ENCODE data around the gene TIMP1. TPM values are rescaled to one million over a fixed set of nuclear protein-coding genes. Genes with fewer than 3 reads are reported as not detected.

The TIMP1 gene
- total RNA-seq, 1 donor from 2014 or later: 241 TPM

DNA sequence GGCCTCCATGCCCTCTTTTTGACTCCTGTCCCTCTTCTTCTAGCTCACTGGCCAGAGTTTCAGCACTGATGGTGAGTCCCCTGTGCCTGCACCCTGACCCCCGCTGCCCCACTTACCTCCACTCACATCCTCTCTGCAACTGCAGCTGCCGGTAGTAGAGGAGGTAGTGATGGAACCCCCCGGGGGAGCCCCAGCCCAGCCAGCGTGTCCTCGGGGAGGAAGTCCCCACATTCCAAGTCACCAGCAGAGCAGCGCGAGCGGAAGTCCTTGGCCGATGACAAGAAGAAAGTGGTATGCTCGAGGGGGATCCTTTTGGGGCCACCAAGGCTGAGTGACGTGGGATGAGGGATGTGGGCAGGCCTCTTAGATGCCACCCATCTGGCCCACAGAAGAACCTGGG is 15.4 kb upstream of the TIMP1 start:
- no peak for TF ChIP-seq CTCF (conservative IDR thresholded peaks at IDR 0.05; ENCODE audit: low read depth, low read length)

GRCh38 chrX:47568656-47569295 is 13.5 kb upstream of the TIMP1 start:
- DNase-seq (ENCODE audit: low read depth): no peak
- TF ChIP-seq CTCF (conservative IDR thresholded peaks at IDR 0.05; ENCODE audit: low read depth, low read length): peak; percentile 43
- H3K4me3 ChIP-seq (ENCODE audit: low read depth, low read length): no peak overlapping the region

More for the DNA sequence above, 15.4 kb upstream of the TIMP1 start:
- DNase-seq (ENCODE audit: low read depth): no peak
- no peak overlapping the region for H3K4me3 ChIP-seq (ENCODE audit: low read depth, low read length)

GRCh38 chrX:47570794-47571193 is 11.4 kb upstream of the TIMP1 start:
- H3K4me3 ChIP-seq (ENCODE audit: low read depth, low read length): no peak overlapping the region
- no peak for TF ChIP-seq CTCF (conservative IDR thresholded peaks at IDR 0.05; ENCODE audit: low read depth, low read length)
- DNase-seq (ENCODE audit: low read depth): no peak

GRCh38 chrX:47571215-47571614 is 11.0 kb upstream of the TIMP1 start:
- no peak overlapping the region for H3K4me3 ChIP-seq (ENCODE audit: low read depth, low read length)
- DNase-seq (ENCODE audit: low read depth): no peak
- no peak for TF ChIP-seq CTCF (conservative IDR thresholded peaks at IDR 0.05; ENCODE audit: low read depth, low read length)

DNA sequence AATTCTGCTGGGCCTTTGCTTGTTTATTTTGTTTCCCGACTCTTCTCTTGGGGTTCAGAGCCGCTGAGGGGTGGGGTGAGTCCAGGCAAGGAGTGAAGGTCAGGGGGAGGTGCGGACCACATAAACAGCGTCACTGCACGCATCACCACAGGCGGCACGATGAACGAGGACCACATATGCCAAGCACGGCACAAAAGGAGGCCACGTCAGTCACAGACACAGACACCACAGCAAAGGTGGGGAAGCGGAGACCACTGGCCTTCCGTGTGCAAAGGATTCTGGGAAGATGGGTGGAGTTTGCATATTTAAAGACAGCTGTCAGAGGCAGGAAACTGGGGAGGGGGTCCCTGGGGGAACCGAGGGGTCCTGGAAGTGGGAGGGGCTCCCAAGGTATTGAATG is 10.3 kb upstream of the TIMP1 start:
- no peak overlapping the region for H3K4me3 ChIP-seq (ENCODE audit: low read depth, low read length)
- no peak for TF ChIP-seq CTCF (conservative IDR thresholded peaks at IDR 0.05; ENCODE audit: low read depth, low read length)
- no peak for DNase-seq (ENCODE audit: low read depth)

GRCh38 chrX:47572773-47573340 is 9.4 kb upstream of the TIMP1 start:
- H3K4me3 ChIP-seq (ENCODE audit: low read depth, low read length): no peak overlapping the region
- DNase-seq (ENCODE audit: low read depth): no peak
- TF ChIP-seq CTCF (conservative IDR thresholded peaks at IDR 0.05; ENCODE audit: low read depth, low read length): no peak
